ENCODE measurements around the gene WNT7B. TPM values are rescaled to one million over a fixed set of nuclear protein-coding genes. Genes with fewer than 3 reads are reported as not detected.
A peak's percentile ranks its signal among the peaks of the same experiment; 100 is the strongest.

The WNT7B gene
- total RNA-seq, 1 donor from 2014 or later = not detected

- ATAC-seq = no peak
- DNase-seq (ENCODE audit: missing footprints) = no peak
- intact Hi-C loops (cut with DNase I) = no loop called here
Observed at GRCh38 chr22:45877036-45877380, 100.0 kb downstream of the WNT7B start.

GRCh38 chr22:45876136-45877035, 100.6 kb downstream of the WNT7B start:
- ATAC-seq = no peak
- DNase-seq (ENCODE audit: missing footprints) = peak; percentile 53
- intact Hi-C loops (cut with DNase I) = no loop called here

- intact Hi-C loops (cut with DNase I) = no loop called here
- ATAC-seq = no peak
Observed at GRCh38 chr22:45872659-45873263, 104.2 kb downstream of the WNT7B start.

GRCh38 chr22:45871721-45872120, 105.2 kb downstream of the WNT7B start:
- DNase-seq (ENCODE audit: missing footprints) = no peak
- no peak for ATAC-seq
- intact Hi-C loops (cut with DNase I) = no loop called here

More at GRCh38 chr22:45872659-45873263, 104.2 kb downstream of the WNT7B start:
- no peak for DNase-seq (ENCODE audit: missing footprints)

Other genes starting within 250 kb of the WNT7B start
- gene PPARA, start 173.4 kb upstream of the WNT7B start, total RNA-seq = 70.5 TPM